Stimulated activated naive CD8-positive, alpha-beta T cell treated with anti-CD3 and anti-CD28 coated beads, Interleukin-15, Interleukin-2, amounts not matched to agents 100 ng/mL and 50 ng/mL, for 24 hours (primary cell): ENCODE data around the gene ATOH8.
"Not testable (repeated sequence)": the region's sequence is repeated elsewhere in the genome, so short reads cannot be mapped to it uniquely, and the experiment has no call there.

Experiments used
- H3K27ac Mint-ChIP-seq: one replicate; pipeline ENCODE4 v1.8.0; 2021; ENCODE audit warnings: mild to moderate bottlenecking, mixed read lengths
- H3K27me3 Mint-ChIP-seq: one replicate; pipeline ENCODE4 v1.8.0; 2021; ENCODE audit warnings: mixed read lengths
- H3K36me3 Mint-ChIP-seq: one replicate; pipeline ENCODE4 v1.8.0; 2021; ENCODE audit warnings: low read depth, mixed read lengths
- H3K4me1 Mint-ChIP-seq: one replicate; pipeline ENCODE4 v1.8.0; 2021; ENCODE audit warnings: low read depth, mixed read lengths
- H3K4me3 Mint-ChIP-seq: one replicate; pipeline ENCODE4 v1.8.0; 2021; ENCODE audit warnings: mild to moderate bottlenecking, mixed read lengths
- H3K9me3 Mint-ChIP-seq: one replicate; pipeline ENCODE4 v1.8.0; 2021; ENCODE audit warnings: mixed read lengths

ATOH8 gene

DNA sequence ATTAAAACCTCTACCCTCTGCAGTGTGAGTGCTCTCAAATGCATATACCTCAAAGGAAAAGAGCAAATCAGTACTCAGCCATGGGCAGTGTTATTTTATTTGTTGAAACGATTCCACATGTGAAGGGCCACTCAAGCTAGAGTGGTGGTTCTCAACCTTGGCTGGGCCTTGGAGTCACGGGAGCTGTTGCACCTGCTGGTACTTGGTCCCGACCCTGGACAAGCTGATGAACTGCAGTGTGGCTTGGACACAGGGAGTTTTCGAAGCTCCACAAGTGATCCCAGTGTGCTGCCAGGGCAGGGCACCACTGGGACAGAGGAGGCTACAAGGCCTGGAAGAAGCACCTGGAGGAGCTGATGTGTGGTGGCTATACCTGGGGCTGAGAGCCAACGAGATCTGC, 40.0 kb upstream of the ATOH8 start:
- Mint-ChIP-seq H3K9me3 (no peaks in the 10 kb centered on the region), H3K27ac (no peak overlapping the region), H3K27me3 (peaks cover under 1% of the 10 kb centered on the region), H3K36me3 (no peaks in the 10 kb centered on the region), H3K4me3 (no peak overlapping the region), H3K4me1 (no peaks in the 10 kb centered on the region)

GRCh38 chr2:85714421-85714820, 39.4 kb upstream of the ATOH8 start:
- not testable (repeated sequence) for H3K27ac Mint-ChIP-seq, H3K4me1 Mint-ChIP-seq, H3K4me3 Mint-ChIP-seq, H3K36me3 Mint-ChIP-seq, H3K27me3 Mint-ChIP-seq, H3K9me3 Mint-ChIP-seq

DNA sequence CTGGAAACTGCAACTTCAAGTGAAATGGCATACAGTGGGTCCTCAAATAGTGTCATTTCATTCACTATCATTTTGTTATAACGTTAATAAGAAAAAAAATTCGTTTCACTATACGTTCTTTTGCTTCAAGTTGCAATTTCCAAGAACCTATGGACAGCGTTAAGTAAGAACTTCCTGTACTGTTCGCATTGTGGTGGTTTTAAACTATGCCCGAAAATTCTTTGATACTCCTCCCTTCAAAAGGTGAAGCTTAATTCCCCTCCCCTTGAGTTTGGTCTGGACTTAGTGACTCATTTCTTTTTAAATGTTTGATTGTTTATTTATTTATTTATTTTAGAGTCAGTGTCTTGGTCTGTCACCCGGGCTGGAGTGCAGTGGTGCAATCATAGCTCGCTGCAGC, 39.0 kb upstream of the ATOH8 start:
- Mint-ChIP-seq H3K4me1 (no peaks in the 10 kb centered on the region), H3K27ac (no peak overlapping the region), H3K9me3 (no peaks in the 10 kb centered on the region), H3K36me3 (no peaks in the 10 kb centered on the region), H3K4me3 (no peak overlapping the region), H3K27me3 (no peaks in the 10 kb centered on the region)

- H3K9me3 Mint-ChIP-seq = no peaks in the 10 kb centered on the region
- H3K4me1 Mint-ChIP-seq = no peaks in the 10 kb centered on the region
- no peak overlapping the region for H3K27ac Mint-ChIP-seq
- H3K36me3 Mint-ChIP-seq = no peaks in the 10 kb centered on the region
- no peak overlapping the region for H3K4me3 Mint-ChIP-seq
- no peaks in the 10 kb centered on the region for H3K27me3 Mint-ChIP-seq
Measured at GRCh38 chr2:85716346-85716914, 37.4 kb upstream of the ATOH8 start.

GRCh38 chr2:85717308-85718008, 36.3 kb upstream of the ATOH8 start:
- no peaks in the 10 kb centered on the region for H3K9me3 Mint-ChIP-seq
- H3K36me3 Mint-ChIP-seq = no peaks in the 10 kb centered on the region
- no peaks in the 10 kb centered on the region for H3K27me3 Mint-ChIP-seq
- H3K27ac Mint-ChIP-seq = no peak overlapping the region
- H3K4me1 Mint-ChIP-seq = no peaks in the 10 kb centered on the region
- no peak overlapping the region for H3K4me3 Mint-ChIP-seq

GRCh38 chr2:85718009-85718391, 35.8 kb upstream of the ATOH8 start:
- no peaks in the 10 kb centered on the region for H3K36me3 Mint-ChIP-seq
- H3K27ac Mint-ChIP-seq = no peak overlapping the region
- no peaks in the 10 kb centered on the region for H3K4me1 Mint-ChIP-seq
- H3K27me3 Mint-ChIP-seq = no peaks in the 10 kb centered on the region
- H3K9me3 Mint-ChIP-seq = no peaks in the 10 kb centered on the region
- H3K4me3 Mint-ChIP-seq = no peak overlapping the region

- no peaks in the 10 kb centered on the region for H3K36me3 Mint-ChIP-seq
- H3K4me3 Mint-ChIP-seq = no peak overlapping the region
- no peak overlapping the region for H3K27ac Mint-ChIP-seq
- H3K9me3 Mint-ChIP-seq = no peaks in the 10 kb centered on the region
- H3K4me1 Mint-ChIP-seq = no peaks in the 10 kb centered on the region
- H3K27me3 Mint-ChIP-seq = no peaks in the 10 kb centered on the region
Measured at GRCh38 chr2:85718885-85719492, 34.8 kb upstream of the ATOH8 start.

DNA sequence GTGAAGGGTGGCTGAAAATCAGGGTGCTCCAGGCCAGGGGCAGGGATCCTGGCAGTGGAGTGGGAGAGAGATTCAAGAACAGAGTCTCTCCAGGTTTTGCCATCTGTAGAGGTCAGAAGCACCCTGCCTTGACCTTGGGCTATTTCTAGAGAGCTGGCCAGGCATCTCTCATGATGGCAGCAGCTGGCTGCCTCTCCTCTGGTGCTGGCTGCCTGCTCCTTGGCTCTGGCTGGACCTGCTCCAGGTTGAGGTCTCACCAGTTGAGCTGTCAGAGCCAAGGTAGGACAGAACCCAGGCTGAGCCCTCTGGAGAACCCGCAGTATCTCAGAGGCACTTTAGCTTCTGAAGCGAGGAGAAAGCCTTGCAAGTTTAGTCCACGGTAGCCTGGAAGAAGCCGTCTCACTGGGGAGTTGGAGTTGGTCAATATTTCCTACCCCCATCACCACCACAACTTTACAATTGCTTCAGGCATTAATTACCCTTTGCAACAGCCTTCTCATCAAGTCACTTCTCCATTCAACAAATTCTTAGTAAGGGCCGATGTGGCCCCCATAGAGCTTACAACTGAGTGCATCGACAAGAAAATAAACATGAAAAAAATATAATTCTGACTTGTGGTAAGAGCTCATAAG, 34.1 kb upstream of the ATOH8 start:
- Mint-ChIP-seq H3K27me3 (no peaks in the 10 kb centered on the region), H3K36me3 (no peaks in the 10 kb centered on the region), H3K27ac (no peak overlapping the region), H3K9me3 (no peaks in the 10 kb centered on the region), H3K4me1 (no peaks in the 10 kb centered on the region), H3K4me3 (no peak overlapping the region)

DNA sequence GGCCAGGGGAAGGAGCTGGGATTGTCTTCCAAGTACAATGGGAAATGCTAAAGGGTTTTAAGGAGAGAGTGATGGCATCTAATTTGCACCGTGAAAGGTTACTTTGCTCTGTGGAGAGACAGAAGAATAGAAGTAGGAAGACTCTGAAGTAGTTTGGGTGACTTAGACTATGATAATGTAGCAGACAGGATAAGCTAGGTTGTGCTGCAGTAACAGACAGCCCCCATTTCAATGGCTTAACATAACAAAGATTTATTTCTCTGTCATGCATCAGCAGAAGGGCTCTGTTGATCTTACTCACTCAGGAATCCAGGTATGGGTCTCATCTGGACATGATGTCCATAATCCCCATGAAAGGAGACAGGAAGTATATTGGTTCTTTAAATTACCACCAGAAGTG, 33.3 kb upstream of the ATOH8 start:
- no peaks in the 10 kb centered on the region for H3K36me3 Mint-ChIP-seq
- H3K4me1 Mint-ChIP-seq = no peaks in the 10 kb centered on the region
- H3K9me3 Mint-ChIP-seq = no peaks in the 10 kb centered on the region
- H3K27ac Mint-ChIP-seq = no peak overlapping the region
- no peaks in the 10 kb centered on the region for H3K27me3 Mint-ChIP-seq
- no peak overlapping the region for H3K4me3 Mint-ChIP-seq

DNA sequence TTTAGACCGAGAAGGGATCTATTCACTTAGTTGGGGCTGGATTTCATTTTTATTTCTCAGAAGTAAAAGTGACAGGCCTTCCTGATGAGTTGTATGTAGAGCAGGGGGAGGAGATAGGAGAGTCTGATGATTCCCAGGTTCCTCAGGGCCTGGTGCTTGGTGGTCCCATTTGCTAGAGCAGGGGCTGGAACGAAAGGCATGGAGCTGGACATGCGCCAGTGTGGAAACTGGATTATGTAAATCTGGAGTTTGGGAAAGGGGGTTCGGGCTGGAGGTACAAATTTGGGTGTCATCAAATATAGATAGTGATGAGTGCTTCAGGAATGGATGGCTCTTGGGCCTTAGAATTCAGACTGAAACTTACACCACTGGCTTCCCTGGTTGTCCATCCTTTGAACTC, 32.1 kb upstream of the ATOH8 start:
- Mint-ChIP-seq H3K27ac (no peak overlapping the region), H3K4me3 (no peak overlapping the region), H3K9me3 (no peaks in the 10 kb centered on the region), H3K36me3 (no peaks in the 10 kb centered on the region), H3K4me1 (no peaks in the 10 kb centered on the region), H3K27me3 (no peaks in the 10 kb centered on the region)

DNA sequence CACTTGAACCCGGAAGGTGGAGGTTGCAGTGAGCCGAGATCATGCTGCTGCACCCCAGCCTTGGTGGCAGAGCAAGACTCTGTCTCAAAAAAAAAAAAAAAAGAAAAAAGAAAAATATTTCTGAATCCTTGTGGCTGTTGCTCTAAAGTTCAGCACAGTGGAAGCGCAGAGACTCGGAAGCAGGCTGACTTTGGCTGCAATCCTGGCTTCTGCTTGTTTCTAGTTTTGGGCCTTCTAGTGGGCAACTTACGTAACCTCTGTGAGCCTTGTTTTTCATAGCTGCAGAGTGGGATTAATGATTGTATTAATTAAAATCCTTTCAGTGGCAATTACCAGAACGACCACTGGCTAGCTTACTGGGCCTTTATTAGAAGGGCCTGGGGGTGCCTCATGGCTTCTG, 31.3 kb upstream of the ATOH8 start:
- H3K4me3 Mint-ChIP-seq = no peak overlapping the region
- H3K4me1 Mint-ChIP-seq = no peaks in the 10 kb centered on the region
- no peak overlapping the region for H3K27ac Mint-ChIP-seq

GRCh38 chr2:85723707-85724360, 30.0 kb upstream of the ATOH8 start:
- no peaks in the 10 kb centered on the region for H3K36me3 Mint-ChIP-seq
- H3K4me3 Mint-ChIP-seq = no peak overlapping the region
- no peaks in the 10 kb centered on the region for H3K27me3 Mint-ChIP-seq
- H3K27ac Mint-ChIP-seq = no peak overlapping the region
- no peaks in the 10 kb centered on the region for H3K4me1 Mint-ChIP-seq
- no peaks in the 10 kb centered on the region for H3K9me3 Mint-ChIP-seq

More for the DNA sequence above, 31.3 kb upstream of the ATOH8 start:
- no peaks in the 10 kb centered on the region for H3K9me3 Mint-ChIP-seq
- no peaks in the 10 kb centered on the region for H3K36me3 Mint-ChIP-seq
- H3K27me3 Mint-ChIP-seq = no peaks in the 10 kb centered on the region

GRCh38 chr2:85724731-85725181, 29.0 kb upstream of the ATOH8 start:
- Mint-ChIP-seq H3K27ac (no peak overlapping the region), H3K9me3 (no peaks in the 10 kb centered on the region), H3K36me3 (no peaks in the 10 kb centered on the region), H3K4me1 (no peaks in the 10 kb centered on the region), H3K4me3 (no peak overlapping the region), H3K27me3 (no peaks in the 10 kb centered on the region)

DNA sequence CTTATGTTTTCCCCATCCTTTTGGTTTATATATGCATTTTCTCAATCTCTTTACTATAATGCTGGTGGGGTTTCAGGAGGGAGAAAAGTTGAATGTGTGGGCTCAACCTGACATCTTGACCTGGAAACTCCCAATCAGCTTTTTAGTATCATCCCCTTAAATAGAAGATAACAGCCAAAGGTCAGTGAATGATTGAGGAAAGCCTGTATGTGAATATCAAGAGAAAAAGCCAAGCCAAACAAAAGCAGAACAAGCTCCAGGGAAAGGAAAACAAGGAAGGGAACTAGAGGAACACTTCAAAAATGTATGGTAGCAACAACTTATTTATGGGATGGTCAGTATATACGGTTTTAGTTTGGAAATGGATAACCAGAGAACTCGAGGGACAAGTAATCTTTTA, 28.3 kb upstream of the ATOH8 start:
- no peak overlapping the region for H3K4me3 Mint-ChIP-seq
- H3K27ac Mint-ChIP-seq = no peak overlapping the region
- H3K27me3 Mint-ChIP-seq = no peaks in the 10 kb centered on the region
- no peaks in the 10 kb centered on the region for H3K9me3 Mint-ChIP-seq
- H3K4me1 Mint-ChIP-seq = no peaks in the 10 kb centered on the region
- H3K36me3 Mint-ChIP-seq = no peaks in the 10 kb centered on the region

DNA sequence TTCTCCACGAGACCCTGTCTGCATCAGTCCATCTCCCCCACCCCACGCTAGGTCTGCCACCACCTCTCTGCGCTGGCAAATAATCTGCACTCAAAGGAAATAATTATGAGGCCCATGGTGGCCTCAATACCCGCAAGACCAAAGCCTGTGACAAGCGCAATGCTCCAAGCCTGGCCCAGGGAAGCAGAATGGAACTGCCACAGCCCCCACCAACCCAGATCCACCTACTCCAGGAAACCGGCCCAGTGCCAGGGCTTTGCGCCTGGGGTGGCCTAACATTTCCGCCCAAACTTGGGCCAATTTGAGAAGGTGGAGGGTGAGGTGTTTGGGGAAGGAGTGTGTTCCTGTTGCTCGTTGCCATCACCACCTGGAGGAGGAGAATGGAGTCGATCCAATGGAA, 26.0 kb upstream of the ATOH8 start:
- Mint-ChIP-seq H3K36me3 (no peaks in the 10 kb centered on the region), H3K27me3 (no peaks in the 10 kb centered on the region), H3K27ac (no peak overlapping the region), H3K9me3 (no peaks in the 10 kb centered on the region), H3K4me1 (no peaks in the 10 kb centered on the region), H3K4me3 (no peak overlapping the region)
